Parathyroid adenoma (tissue), 2 donors: ENCODE results near the gene GRIK5.

ENCODE experiments used
- H2AFZ ChIP-seq: fragments of 300-600 bp; sonication (generic); one replicate; pipeline ENCODE4 v1.7.0; 2017; ENCODE audit warnings: antibody characterized with exemption, mild to moderate bottlenecking
- H3K27ac ChIP-seq: fragments of 300-600 bp; sonication (generic); one replicate; pipeline ENCODE4 v1.7.0; 2017
- H3K27me3 ChIP-seq: fragments of 300-600 bp; sonication (generic); one replicate; pipeline ENCODE4 v1.7.0; 2017; ENCODE audit warnings: low read length; ENCODE audit not compliant: control insufficient read depth, insufficient read depth
- H3K36me3 ChIP-seq: fragments of 300-600 bp; sonication (generic); one replicate; pipeline ENCODE4 v1.7.0; 2017; ENCODE audit warnings: low read length; ENCODE audit not compliant: control insufficient read depth, insufficient read depth
- H3K4me1 ChIP-seq: fragments of 300-600 bp; sonication (generic); one replicate; pipeline ENCODE4 v1.7.0; 2017; ENCODE audit warnings: control low read depth
- H3K4me2 ChIP-seq: fragments of 300-600 bp; sonication (generic); one replicate; pipeline ENCODE4 v1.7.0; 2017; ENCODE audit warnings: low read length
- H3K4me3 ChIP-seq: fragments of 300-600 bp; sonication (generic); one replicate; pipeline ENCODE4 v1.7.0; 2017; ENCODE audit warnings: low read depth, low read length
- H3K79me2 ChIP-seq: fragments of 300-600 bp; sonication (generic); one replicate; pipeline ENCODE4 v1.7.0; 2017; ENCODE audit warnings: control low read depth
- H3K9ac ChIP-seq: fragments of 300-600 bp; sonication (generic); one replicate; pipeline ENCODE4 v1.7.0; 2017; ENCODE audit warnings: mild to moderate bottlenecking
- H3K9me3 ChIP-seq: fragments of 300-600 bp; sonication (generic); one replicate; pipeline ENCODE4 v1.7.0; 2017; ENCODE audit warnings: low read length; ENCODE audit not compliant: control insufficient read depth
- CTCF ChIP-seq: fragments of 300-600 bp; sonication (generic); IDR thresholded peaks from one replicate; pipeline ENCODE4 v1.7.0; 2017; ENCODE audit warnings: antibody characterized with exemption, mild to moderate bottlenecking
- donor health status: primary hyperparathyroidism.

GRIK5 gene

GRCh38 chr19:42091300-42091699 is 21.3 kb upstream of the GRIK5 start:
- H3K4me1 ChIP-seq: no peaks in the 10 kb centered on the region
- TF ChIP-seq CTCF: no peak
- no peaks in the 10 kb centered on the region for H3K9me3 ChIP-seq
- no peaks in the 10 kb centered on the region for H3K27me3 ChIP-seq
- H3K9ac ChIP-seq: no peak overlapping the region
- no peak overlapping the region for H3K27ac ChIP-seq
- H2AFZ ChIP-seq: no peak overlapping the region
- H3K4me2 ChIP-seq: no peak overlapping the region
- no peaks in the 10 kb centered on the region for H3K36me3 ChIP-seq
- no peaks in the 10 kb centered on the region for H3K79me2 ChIP-seq
- H3K4me3 ChIP-seq: no peak overlapping the region

- H3K36me3 ChIP-seq: no peaks in the 10 kb centered on the region
- no peaks in the 10 kb centered on the region for H3K79me2 ChIP-seq
- no peak overlapping the region for H3K4me2 ChIP-seq
- no peaks in the 10 kb centered on the region for H3K9me3 ChIP-seq
- no peaks in the 10 kb centered on the region for H3K27me3 ChIP-seq
- no peak overlapping the region for H2AFZ ChIP-seq
- TF ChIP-seq CTCF: no peak
- no peaks in the 10 kb centered on the region for H3K4me1 ChIP-seq
- no peak overlapping the region for H3K9ac ChIP-seq
- H3K27ac ChIP-seq: no peak overlapping the region
- no peak overlapping the region for H3K4me3 ChIP-seq
Measured at GRCh38 chr19:42090672-42091071, 20.7 kb upstream of the GRIK5 start.

DNA sequence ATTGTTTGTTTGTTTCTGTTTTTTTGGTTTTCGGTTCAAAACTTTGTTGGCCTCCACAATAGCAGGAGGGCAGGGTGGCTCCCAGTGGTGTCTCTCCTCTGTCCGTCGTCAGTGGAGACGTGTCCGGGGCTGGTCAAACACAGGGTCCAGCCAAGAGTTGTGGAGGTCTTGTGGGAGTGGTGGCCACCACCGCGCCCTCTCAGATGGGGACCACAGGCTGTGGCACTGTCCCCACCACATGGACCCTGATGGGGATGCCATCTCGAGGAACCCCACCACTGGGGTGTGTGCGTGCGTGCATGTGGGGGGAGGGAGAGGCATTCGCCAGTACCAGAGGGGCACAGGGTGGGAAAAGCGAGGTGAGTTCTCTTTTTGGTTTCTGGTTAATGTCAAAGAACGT is 19.8 kb upstream of the GRIK5 start:
- H3K9ac ChIP-seq: no peak overlapping the region
- no peaks in the 10 kb centered on the region for H3K9me3 ChIP-seq
- no peaks in the 10 kb centered on the region for H3K27me3 ChIP-seq
- TF ChIP-seq CTCF: no peak
- no peak overlapping the region for H3K4me2 ChIP-seq
- H3K4me3 ChIP-seq: no peak overlapping the region
- no peak overlapping the region for H2AFZ ChIP-seq
- no peaks in the 10 kb centered on the region for H3K79me2 ChIP-seq
- no peaks in the 10 kb centered on the region for H3K4me1 ChIP-seq
- H3K27ac ChIP-seq: no peak overlapping the region
- no peaks in the 10 kb centered on the region for H3K36me3 ChIP-seq

- TF ChIP-seq CTCF: no peak
- Histone ChIP-seq H3K27me3 (no peaks in the 10 kb centered on the region), H3K9ac (no peak overlapping the region), H3K4me2 (no peak overlapping the region), H3K36me3 (no peaks in the 10 kb centered on the region), H3K4me1 (no peaks in the 10 kb centered on the region), H3K27ac (no peak overlapping the region), H3K4me3 (no peak overlapping the region), H3K9me3 (no peaks in the 10 kb centered on the region), H3K79me2 (no peaks in the 10 kb centered on the region), H2AFZ (peak overlapping the region; percentile 80)
Measured at GRCh38 chr19:42089191-42089750, 19.3 kb upstream of the GRIK5 start.

DNA sequence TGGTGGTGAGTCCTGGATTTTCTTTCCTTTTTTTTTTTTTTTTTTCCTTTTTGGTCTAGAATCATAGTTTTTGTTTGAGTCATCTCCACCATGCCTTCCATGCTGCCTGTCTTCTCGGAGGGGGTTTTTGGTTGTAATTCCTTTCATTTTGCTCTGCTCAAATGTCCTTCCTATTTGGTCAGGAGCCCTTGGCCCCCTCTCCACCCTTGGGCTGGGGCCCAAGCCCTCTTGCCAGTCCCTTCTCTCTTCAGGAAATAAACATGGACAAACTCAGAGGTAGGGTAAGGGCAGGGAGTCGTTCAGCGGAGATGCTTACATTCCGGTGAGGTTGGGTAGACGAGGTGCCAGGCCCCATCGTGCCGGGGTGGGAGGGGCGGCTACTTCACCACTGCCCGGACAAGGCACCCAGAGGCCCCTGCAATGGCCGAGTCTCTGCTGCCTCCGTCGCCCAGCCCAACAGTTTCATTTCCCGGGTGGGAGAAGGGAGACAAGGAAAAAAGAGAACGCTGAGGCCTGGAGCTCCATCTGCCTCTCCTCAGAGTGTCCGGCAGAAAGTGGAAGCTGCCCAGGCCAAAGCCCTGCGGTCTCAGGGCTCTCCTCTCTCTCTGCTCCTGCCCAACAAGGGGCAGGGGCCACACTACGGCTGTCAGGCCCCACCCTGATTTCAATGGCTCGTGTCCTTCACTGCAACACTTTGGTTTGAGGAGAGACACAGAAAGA is 18.6 kb upstream of the GRIK5 start:
- H3K79me2 ChIP-seq: no peaks in the 10 kb centered on the region
- no peak overlapping the region for H3K9ac ChIP-seq
- H3K4me3 ChIP-seq: no peak overlapping the region
- no peaks in the 10 kb centered on the region for H3K9me3 ChIP-seq
- H3K27me3 ChIP-seq: no peaks in the 10 kb centered on the region
- no peak overlapping the region for H3K4me2 ChIP-seq
- H2AFZ ChIP-seq: peak overlapping the region; percentile 80
- no peak overlapping the region for H3K27ac ChIP-seq
- no peaks in the 10 kb centered on the region for H3K36me3 ChIP-seq
- no peak for TF ChIP-seq CTCF
- no peaks in the 10 kb centered on the region for H3K4me1 ChIP-seq
